ENCODE results near the gene PLEKHA3.
"Not testable (repeated sequence)": the region's sequence is repeated elsewhere in the genome, so short reads cannot be mapped to it uniquely, and the experiment has no call there.

Gene PLEKHA3

DNA sequence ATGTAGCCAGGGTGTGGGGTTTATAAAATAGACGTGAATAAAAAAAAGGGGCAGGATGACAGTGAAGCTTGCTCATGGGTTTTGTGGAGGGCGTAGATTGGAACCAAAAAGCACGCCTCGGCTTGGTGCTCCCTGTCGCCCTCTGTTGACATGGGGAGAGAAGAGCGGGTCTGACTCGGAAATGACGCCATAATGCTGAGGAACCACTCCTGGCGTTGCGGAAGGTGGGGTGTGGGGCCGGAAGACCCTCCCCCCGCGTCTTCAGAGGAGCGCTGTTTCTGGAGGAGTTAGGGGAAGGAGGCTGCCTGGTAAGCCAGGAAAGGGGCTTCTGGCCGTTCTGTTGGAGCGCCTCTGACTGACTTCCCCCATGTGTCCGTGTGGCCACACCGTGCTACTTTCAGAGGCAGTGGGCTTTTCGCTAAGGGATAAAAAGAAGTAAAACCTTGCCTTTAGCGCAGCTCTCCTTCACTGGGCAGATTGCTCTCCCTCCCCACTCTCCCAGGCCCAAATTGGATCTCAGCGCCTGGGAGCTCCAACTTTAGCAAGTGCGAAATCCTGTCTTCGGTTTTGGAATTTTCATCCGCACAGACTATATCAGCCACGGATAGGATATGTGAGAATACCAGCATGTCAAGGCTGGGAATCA is 42.8 kb downstream of the PLEKHA3 start:
- peak; percentile 97 for DNase-seq (ENCODE audit: low read depth, low spot score)

- peak; percentile 8 for DNase-seq (ENCODE audit: low read depth, low spot score)
Measured at GRCh38 chr2:178523596-178524134, 43.4 kb downstream of the PLEKHA3 start.

DNA sequence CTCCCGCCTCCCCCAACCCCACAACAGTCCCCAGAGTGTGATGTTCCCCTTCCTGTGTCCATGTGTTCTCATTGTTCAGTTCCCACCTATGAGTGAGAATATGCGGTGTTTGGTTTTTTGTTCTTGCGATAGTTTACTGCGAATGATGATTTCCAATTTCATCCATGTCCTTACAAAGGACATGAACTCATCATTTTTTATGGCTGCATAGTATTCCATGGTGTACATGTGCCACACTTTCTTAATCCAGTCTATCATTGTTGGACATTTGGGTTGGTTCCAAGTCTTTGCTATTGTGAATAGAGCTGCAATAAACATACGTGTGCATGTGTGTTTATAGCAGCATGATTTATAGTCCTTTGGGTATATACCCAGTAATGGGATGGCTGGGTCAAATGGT is 44.8 kb downstream of the PLEKHA3 start:
- not testable (repeated sequence) for DNase-seq (ENCODE audit: low read depth, low spot score)

GRCh38 chr2:178525460-178525859 is 45.2 kb downstream of the PLEKHA3 start:
- DNase-seq (ENCODE audit: low read depth, low spot score) = not testable (repeated sequence)

DNA sequence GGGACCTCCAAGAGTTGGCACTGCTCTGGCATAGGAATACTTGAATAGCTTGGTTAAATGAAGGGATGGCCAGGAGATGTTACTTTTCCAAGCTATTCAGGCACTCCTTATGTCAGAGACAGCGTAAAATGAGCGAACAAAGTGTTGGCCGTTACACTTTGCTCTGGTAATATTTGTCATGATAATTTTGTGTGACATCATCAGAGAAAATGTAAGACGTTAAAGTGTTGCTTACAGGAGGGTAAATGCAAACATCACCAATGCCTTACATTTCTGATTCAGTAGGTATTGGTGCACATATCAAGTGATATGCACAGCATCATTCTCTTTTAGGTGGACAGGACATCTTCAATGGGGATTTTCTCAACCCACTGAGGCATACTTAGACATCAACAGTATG is 46.0 kb downstream of the PLEKHA3 start:
- DNase-seq (ENCODE audit: low read depth, low spot score) = no peak

- DNase-seq (ENCODE audit: low read depth, low spot score) = no peak
Measured at GRCh38 chr2:178527592-178527991, 47.3 kb downstream of the PLEKHA3 start.

DNA sequence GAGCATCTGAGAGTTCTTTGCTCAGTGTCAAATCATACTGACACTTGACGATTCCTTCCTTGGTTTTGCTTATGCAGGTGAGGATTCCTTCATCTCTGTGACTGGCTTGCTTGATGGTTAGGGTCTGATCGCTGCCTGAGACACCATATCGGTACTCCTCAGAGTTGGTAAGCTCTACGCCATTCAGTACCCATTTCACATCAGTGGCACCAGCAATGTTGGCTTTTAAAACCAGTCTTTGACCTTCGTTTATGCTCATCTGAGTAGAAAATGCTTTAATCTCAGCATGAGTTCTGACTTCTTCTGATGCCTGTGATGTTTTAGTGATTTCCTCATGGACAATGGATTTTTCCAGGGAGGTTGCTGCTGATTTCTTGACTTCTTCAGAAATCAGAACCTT is 48.4 kb downstream of the PLEKHA3 start:
- no peak for DNase-seq (ENCODE audit: low read depth, low spot score)

DNA sequence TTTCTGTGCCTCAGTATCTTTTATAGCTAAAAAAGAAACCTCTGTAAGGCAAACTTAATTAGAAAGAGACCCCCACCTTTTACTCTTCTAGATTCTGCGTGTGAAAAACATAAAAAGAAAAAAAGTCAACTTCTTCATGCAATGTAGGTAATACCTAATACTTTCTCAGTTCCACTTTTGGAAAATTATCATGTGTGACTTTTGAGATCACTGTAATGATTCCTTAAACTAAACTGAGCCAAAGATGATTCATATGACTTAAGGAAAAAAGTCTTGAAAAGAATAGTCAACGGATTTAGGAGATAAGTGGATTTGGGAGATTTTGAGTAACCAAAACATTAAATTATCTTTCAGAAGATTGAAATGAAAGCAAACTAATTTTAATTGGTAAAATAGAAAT is 48.9 kb downstream of the PLEKHA3 start:
- DNase-seq (ENCODE audit: low read depth, low spot score) = no peak

DNA sequence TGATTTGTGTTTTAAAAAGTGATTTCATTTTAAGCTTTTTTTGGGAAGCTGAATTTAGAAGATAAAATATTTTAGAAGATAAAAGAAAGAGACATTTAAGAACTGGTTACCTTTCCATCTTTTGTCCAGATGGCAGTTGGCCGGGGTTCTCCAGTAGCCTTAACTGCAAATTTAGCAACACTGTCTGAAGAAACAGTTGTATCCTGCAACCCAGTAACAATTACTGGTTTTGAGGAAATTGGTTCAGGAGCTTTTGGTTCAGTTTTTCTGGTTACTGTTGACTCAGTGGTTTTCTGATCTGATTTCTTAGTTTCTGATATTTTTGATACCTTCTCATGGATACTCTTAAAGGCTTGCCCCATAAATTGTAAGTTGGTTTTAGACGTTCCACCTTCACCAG is 49.9 kb downstream of the PLEKHA3 start:
- DNase-seq (ENCODE audit: low read depth, low spot score) = no peak

DNA sequence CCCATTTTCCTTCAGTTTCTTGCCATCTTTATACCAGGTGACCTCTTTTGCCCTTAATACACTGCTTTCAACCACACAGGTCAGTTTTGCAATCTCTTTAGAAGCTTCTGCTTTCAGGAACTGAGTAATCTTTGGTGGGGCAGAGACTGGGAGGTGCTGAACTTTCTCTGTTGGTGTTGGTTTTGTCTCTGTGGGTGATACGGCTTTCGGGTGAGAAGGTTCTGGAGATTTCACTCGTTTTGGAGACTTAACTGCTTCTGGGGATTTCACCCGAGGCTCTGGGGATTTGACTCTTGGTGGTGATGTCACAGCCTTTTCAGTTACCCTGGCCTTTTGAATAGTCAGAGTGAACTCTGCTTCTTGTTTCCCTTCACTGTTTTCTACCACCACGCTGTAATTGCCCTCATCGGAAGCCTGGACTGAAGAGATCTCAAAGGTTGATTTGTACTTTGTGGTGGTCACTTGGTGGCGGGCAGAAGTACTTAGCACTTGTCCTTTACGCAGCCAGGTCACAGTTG is 50.4 kb downstream of the PLEKHA3 start:
- DNase-seq (ENCODE audit: low read depth, low spot score) = no peak

DNA sequence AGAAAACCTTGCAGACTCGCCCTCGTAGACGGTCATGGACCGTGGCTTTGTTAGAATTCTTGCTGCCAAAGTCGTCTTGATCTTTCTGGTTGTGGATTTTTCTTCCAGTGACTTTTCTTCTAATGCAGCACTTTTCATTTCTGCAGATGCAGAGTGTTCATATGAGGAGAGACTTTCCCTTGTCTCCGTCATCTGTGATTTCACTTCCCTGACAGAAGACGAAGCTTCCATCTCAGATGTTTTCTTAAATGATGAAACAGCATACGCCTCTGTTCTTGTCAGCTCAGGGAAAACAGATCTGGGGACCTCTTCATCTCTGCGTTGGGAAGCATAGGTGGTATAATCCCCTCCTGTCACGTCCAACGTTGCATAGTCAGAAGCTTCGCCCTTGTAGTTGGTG is 50.9 kb downstream of the PLEKHA3 start:
- no peak for DNase-seq (ENCODE audit: low read depth, low spot score)

DNA sequence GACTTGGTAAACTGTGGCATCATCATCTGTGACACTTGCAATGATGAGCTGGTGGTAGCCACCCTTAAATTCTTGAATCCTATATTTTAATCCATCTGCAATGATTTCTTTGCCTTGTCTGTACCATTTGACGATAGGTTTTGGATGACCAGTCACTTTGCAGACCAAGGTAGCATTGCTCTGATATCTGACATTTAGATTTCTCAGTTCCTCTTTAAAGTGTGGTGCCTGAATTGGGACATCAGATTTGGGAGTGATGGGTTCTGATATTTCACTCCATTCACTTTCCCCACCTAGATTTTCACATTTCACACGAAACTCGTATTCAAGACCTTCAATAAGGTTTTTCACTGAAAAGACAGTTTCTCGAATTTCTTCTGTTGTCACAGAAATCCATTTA is 55.8 kb downstream of the PLEKHA3 start:
- DNase-seq (ENCODE audit: low read depth, low spot score) = no peak

GRCh38 chr2:178542161-178542560 is 61.9 kb downstream of the PLEKHA3 start:
- DNase-seq (ENCODE audit: low read depth, low spot score) = no peak

DNA sequence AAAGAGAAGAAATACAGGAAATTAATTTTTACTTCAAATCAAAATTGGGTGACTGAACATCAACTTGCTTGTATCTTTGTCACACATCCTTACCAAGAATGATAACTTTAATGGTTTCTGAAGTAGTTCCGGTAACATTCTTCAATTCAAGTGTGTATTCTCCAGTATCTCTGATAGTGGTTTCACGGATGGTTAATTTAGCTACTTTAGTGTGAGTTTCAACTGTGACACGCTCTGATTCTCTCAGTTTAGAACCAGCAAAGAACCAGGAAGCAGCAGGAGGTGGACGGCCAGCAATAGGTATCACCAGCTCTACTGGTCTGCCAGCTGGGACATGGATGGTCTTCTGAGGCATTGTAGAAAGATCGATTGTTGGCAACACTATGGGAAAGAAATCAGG is 62.3 kb downstream of the PLEKHA3 start:
- DNase-seq (ENCODE audit: low read depth, low spot score) = no peak

DNA sequence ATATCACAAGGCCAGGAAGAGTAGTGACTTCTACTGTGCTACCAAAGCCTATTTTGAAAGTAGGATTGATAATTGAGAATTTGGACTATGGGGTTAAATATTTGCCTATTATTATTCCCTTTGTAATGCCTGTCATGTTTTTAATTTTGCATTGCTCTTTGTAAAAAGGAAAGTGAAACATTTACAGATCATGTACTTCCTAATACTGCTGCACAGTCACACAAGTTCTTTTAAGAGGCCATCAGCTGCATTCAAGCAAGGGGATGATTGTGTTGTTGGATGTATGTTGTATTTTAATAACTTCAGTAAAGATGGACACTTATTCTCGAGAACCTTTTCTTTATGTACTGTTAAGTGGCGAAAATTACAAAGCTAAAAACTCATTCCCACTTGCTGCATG is 70.1 kb downstream of the PLEKHA3 start:
- DNase-seq (ENCODE audit: low read depth, low spot score) = no peak

DNA sequence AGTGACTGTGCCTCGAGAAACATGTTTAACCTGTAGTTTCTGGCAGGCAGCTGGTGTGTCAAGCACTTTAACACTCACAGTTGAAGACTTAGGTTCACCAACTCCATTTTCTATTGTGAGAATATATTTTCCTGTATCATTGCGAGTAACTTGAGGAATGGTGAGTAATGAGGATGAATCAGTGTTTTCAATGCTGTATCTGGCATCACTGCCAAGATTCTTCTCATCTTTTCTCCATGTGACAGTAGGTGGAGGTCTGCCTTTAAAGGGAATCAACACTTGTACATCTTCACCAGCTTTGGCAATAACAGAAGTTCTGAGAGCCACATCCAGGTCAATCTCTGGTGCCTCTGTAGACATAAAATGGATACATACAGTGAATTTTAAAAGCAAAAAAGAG is 72.8 kb downstream of the PLEKHA3 start:
- DNase-seq (ENCODE audit: low read depth, low spot score) = no peak
